GM20000 (cell line): ENCODE results near the gene ARHGEF40.

Experiments used
- DNase-seq: peaks from one replicate; pipeline ENCODE4 v3.0.0; 2012; ENCODE audit warnings: low spot score
- TF ChIP-seq, protein P1 (sequence below): IDR thresholded peaks from 2 replicates; pipeline ENCODE4 v1.5.1; 2012; ENCODE audit warnings: mild to moderate bottlenecking, control low read depth; ENCODE audit errors: extremely low read depth, missing control alignments

ARHGEF40 gene

DNA sequence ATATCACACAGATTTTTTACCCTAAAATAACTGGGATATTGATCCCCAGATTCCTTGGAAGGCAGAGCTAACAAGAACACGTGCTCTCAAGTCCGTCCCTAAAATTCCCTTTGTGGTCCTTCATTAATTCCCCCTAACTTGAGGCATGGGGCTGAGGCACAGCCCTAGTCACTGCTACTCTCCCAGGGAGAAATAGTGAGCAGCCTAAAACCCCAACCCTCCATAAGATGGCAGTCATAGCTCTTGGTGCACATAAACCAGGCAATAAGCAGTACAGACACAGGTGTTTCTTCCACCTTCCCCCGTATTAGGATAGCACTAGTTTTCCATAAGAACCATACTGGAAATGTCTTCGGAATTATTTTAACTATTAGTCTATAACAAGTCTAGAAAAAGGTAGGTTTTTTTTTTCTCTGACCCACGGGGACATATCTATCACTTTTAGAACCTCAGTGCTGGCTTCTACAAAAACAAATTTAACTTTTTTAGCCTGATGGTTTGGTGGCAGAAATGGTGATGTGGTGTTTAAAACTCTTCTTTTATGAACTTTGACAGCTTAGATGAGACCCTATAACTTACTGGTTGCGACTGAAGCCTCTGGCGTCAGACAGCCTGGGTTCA, 3.1 kb upstream of the ARHGEF40 start:
- DNase-seq: peak; percentile 39
- TF ChIP-seq, protein P1, sequence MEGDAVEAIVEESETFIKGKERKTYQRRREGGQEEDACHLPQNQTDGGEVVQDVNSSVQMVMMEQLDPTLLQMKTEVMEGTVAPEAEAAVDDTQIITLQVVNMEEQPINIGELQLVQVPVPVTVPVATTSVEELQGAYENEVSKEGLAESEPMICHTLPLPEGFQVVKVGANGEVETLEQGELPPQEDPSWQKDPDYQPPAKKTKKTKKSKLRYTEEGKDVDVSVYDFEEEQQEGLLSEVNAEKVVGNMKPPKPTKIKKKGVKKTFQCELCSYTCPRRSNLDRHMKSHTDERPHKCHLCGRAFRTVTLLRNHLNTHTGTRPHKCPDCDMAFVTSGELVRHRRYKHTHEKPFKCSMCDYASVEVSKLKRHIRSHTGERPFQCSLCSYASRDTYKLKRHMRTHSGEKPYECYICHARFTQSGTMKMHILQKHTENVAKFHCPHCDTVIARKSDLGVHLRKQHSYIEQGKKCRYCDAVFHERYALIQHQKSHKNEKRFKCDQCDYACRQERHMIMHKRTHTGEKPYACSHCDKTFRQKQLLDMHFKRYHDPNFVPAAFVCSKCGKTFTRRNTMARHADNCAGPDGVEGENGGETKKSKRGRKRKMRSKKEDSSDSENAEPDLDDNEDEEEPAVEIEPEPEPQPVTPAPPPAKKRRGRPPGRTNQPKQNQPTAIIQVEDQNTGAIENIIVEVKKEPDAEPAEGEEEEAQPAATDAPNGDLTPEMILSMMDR: no peak

DNA sequence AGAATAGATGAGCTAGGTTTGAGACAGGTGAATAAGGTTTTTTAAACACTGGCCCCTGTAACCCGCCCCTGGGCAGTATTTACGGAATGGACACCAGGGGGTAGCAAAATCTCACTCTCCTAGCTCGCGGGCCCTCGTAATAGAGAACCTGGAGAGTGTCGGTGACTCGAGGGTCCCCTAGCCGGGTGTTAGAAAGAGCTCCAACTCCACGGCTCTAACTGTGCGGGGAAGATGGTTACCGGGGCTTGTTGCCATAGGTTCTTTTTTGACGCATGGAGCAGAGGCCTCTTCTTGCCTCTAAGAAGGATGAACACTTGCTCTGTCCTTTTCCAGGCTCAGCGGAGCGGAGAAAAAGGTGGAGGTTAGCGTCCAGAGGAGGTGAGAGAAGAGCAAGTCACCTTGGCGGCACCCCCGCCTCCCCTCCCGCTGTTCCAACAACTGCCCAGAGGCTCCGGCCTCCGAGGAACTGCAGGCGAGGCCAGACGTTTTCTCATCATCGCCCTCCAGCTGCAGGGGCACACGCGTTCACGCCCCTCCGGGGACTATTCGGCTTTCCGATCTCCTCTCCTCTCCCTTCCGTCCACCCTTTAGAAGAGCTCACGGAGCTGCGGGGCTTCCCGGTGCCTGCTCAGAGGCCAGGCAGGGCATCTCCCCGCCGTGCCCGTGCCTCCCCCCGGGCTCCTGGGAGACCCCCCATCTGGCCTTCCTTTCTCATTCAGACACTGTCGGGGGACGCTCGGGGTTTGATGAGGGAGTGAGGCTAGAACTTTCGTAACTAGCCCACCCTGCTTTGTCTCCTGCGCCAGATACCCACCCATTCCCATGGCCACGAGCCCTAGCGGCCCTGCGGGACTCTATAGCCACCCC, 1.4 kb upstream of the ARHGEF40 start:
- peak; percentile 78 for DNase-seq

DNA sequence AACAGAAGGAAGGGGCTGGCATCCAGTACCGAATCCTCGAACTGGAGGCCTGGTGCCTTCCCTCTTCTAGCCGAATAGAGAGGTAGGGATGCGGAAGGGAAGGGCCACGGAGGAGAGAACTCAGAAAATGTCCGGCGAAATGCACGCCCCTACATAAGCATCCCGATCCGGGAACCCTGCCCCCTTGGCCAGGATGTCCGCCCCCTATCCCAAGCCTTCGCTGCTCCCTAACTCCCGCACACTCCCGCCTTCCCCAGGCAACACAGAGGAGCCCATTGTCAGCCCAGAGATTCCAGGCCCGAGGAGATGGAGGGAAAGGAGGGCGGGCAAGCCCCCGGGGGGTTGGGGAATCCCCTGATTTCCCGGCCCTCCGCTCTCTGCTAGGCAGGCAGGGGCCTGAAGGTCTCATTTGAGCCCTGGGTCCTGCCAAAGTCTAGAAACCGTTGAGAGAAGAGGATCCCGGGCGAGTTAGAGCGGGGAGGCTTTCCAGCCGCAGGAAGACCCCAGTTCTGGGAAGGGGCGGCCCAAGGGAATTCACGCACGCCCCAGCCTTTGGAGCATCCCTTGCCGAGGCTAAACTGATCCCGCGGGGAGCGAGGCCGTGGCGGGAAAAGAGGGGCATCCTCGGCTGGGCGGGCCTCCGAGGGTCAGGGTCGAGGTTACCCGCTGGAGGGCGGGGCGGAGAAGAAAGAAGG, 569 bp upstream of the ARHGEF40 start:
- TF ChIP-seq, protein P1: no peak
- peak; percentile 30 for DNase-seq

More for the DNA sequence above, 1.4 kb upstream of the ARHGEF40 start:
- TF ChIP-seq, protein P1: peak; percentile 27

DNA sequence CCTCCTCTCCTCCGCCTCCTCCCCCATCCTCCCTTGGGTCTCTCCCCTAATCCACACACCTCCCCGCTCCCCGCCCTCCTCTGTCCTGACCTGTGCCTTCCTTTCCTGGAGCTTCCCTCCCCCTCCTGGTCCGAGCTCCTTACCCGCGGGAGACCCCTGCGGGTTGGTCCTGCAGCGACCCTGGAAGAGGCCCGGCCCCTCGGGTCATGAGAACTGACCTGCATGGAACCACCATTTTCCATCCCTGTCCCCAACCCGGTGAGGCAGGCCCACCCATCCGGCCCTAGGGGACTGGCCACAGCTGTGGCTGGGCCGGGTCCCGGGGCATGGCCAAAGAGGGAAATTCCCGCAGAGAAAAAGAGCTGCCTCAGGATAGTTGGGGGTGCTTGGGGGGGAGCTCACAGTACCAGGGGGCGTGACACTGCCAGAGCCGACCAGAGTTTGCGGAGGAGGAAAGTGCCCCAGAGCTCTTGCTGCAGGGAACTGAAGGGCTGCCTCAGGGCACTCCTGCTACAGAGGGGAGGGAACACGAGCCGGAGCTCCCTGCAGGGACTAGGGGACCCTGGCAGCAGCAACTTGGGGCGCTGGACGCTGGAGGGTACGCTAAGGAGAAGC, 613 bp downstream of the ARHGEF40 start:
- TF ChIP-seq, protein P1: no peak
- peak; percentile 70 for DNase-seq

DNA sequence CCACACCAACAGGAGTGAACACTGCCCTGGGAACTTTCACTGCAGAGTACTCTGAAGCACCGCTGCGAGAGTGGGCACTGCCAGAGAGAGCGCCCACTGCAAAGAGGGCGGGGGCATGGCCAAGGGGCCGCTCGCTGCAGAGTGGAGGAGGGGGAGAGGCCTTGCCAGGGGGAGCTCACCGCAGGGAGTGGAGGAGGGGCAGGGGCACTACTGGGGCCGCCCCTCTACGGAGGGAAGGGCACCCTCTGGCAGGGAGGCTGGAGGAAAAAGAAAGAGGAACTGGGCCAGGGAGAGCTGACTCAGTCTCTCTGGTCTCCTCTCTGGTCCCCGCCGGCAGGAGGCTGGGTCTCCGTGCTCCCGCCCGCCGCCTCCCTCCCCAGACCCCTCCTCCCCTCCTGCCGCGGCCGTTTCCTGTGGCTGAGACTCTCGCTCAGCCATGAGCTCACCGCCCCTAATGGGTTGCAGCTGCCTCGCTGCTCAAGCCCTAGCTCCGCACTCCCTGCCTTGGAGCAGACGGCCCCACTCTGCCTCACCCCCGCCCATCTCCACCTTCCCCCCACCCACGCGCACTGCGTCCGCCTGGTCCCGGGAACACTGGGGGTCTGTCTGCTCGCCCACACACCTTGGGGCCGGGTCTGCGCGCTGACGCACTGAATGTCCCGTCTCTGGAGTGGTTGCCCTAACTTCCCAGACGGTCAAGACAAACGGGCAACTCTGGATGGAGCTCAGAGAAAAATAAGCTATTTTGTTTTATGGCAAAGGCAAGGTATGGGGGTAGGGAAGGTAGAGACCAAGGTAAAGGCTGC, 1.3 kb downstream of the ARHGEF40 start:
- peak; percentile 93 for DNase-seq

DNA sequence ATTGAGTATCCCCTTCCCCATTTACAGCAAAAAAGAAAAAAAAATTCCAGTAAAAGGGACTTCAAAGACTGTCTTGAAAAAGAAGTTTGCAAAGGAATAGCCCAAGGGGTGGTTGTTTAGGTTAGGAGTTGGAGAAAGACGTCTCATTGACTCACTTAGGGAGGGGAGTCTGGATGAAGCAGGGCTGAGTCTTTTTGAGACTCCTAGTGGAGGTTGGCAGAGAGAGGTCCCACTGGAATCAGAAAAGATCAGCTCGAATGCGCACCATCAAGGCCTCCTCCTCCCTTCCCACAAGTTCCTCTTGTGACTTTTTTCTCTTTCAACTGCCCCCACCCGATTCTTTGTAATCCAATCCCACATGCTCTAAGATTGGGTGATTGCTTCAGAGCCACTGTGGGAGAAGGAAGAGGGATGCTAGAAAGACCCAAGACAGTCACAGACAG, 1.9 kb downstream of the ARHGEF40 start:
- no peak for DNase-seq

More for the DNA sequence above, 1.3 kb downstream of the ARHGEF40 start:
- TF ChIP-seq, protein P1: no peak

More for the DNA sequence above, 1.9 kb downstream of the ARHGEF40 start:
- TF ChIP-seq, protein P1: no peak
